Measurements from ENCODE around the gene ZNF827.

The ZNF827 gene

GRCh38 chr4:145740806-145741205 is 197.8 kb downstream of the ZNF827 start:
- no peak for TF ChIP-seq CTCF (IDR thresholded peaks at IDR 0.05)

GRCh38 chr4:145739845-145740244 is 198.8 kb downstream of the ZNF827 start:
- no peak for TF ChIP-seq CTCF (IDR thresholded peaks at IDR 0.05)

GRCh38 chr4:145736241-145736831 is 202.3 kb downstream of the ZNF827 start:
- TF ChIP-seq CTCF (IDR thresholded peaks at IDR 0.05), result no peak

- no peak for TF ChIP-seq CTCF (IDR thresholded peaks at IDR 0.05)
Measured at GRCh38 chr4:145735827-145736226, 202.8 kb downstream of the ZNF827 start.

GRCh38 chr4:145735347-145735675 is 203.3 kb downstream of the ZNF827 start:
- TF ChIP-seq CTCF (IDR thresholded peaks at IDR 0.05), result no peak

GRCh38 chr4:145734576-145735346 is 203.9 kb downstream of the ZNF827 start:
- TF ChIP-seq CTCF (IDR thresholded peaks at IDR 0.05), result no peak

- TF ChIP-seq CTCF (IDR thresholded peaks at IDR 0.05), result no peak
Measured at GRCh38 chr4:145734031-145734430, 204.6 kb downstream of the ZNF827 start.
